Lung (tissue), 12 donors: ENCODE measurements around the gene RAP2B. TPM values are rescaled to one million over a fixed set of nuclear protein-coding genes. Genes with fewer than 3 reads are reported as not detected.

Experiments
- ATAC-seq: fragments of 200-7000 bp; cut with Tn5 transposase; one replicate; pipeline ENCODE4 v1.9.1; 2020; ENCODE audit warnings: moderate number of reproducible peaks; ENCODE audit not compliant: insufficient read depth, low FRiP score
- DNase-seq, 3 donors: peaks; one replicate each; pipeline ENCODE4 v3.0.0-alpha.2; 2013 to 2017
- H3K27ac ChIP-seq, 2 donors: one replicate each; pipeline ENCODE4 v1.5.1; 2013; ENCODE audit warnings: mild to moderate bottlenecking in 2 of 2, moderate library complexity in 2 of 2, control low read depth in 1 of 2, inconsistent platforms in 1 of 2, low read depth in 1 of 2, low read length in 1 of 2
- H3K27me3 ChIP-seq, 3 donors: one replicate each; pipeline ENCODE4 v1.5.1; 2013; ENCODE audit warnings: low read length in 2 of 3; ENCODE audit not compliant: control insufficient read depth in 3 of 3, insufficient read depth in 3 of 3
- H3K36me3 ChIP-seq, 4 donors: one replicate each; pipeline ENCODE4 v1.5.1; 2013; ENCODE audit warnings: low read length in 4 of 4, mild to moderate bottlenecking in 1 of 4, moderate library complexity in 1 of 4; ENCODE audit not compliant: control insufficient read depth in 4 of 4, insufficient read depth in 4 of 4
- H3K4me1 ChIP-seq, 5 donors: one replicate each; pipeline ENCODE4 v1.5.1; 2013; ENCODE audit warnings: low read length in 5 of 5, mild to moderate bottlenecking in 2 of 5, moderate library complexity in 1 of 5; ENCODE audit not compliant: control insufficient read depth in 5 of 5, insufficient read depth in 5 of 5
- H3K4me3 ChIP-seq: one replicate; pipeline ENCODE4 v1.5.1; 2013; ENCODE audit warnings: mild to moderate bottlenecking, control low read depth, moderate library complexity
- H3K9ac ChIP-seq, 2 donors: one replicate each; pipeline ENCODE4 v1.5.1; 2013; ENCODE audit warnings: low read length in 2 of 2, control low read depth in 1 of 2; ENCODE audit not compliant: insufficient read depth in 1 of 2
- H3K9me3 ChIP-seq, 4 donors: one replicate each; pipeline ENCODE4 v1.5.1; 2013; ENCODE audit warnings: low read length in 3 of 4, mild to moderate bottlenecking in 1 of 4, moderate library complexity in 1 of 4; ENCODE audit not compliant: control insufficient read depth in 4 of 4, insufficient read depth in 3 of 4
- CTCF ChIP-seq: IDR thresholded peaks from 2 replicates; pipeline ENCODE4 v1.5.1; 2012; ENCODE audit warnings: mild to moderate bottlenecking; ENCODE audit errors: control extremely low read depth, extremely low read depth
- WGBS, 2 donors: extraction: QIAGEN DNeasy Blood & Tissue Kit; methylation state at CpG; one replicate each; pipeline ENCODE4 v1.1.7; 2013; 5-methylcytosine and 5-hydroxymethylcytosine counted together
- polyA plus RNA-seq, 2 donors: library from polyadenylated mRNA; stranded (reverse); fragments of 200-250 nt; gene quantifications; one replicate each; pipeline ENCODE4 v1.2.1, GENCODE V29; 2013
- total RNA-seq, 2 donors: library from RNA; depleted of rRNA in 1 of 2; stranded (reverse); fragments of >200 nt in 1 of 2; gene quantifications; one replicate each; pipeline ENCODE4 v1.2.1, GENCODE V29; 2014 to 2021
- donor health status: control.
- donor health status: control.
- donor health status: Bipolar disorder and iron deficiency.
- donor health status: healthy.
- donor health status: DM: yes; HTN: yes; CAD: no.

Gene RAP2B
- total and polyA plus RNA-seq, 4 donors = 7.4 to 23.8 (median 15.7) TPM

- H3K4me1 ChIP-seq = peaks cover 0 to 10% (median 5%) of the 10 kb centered on the region in 5 donors
- no peak for TF ChIP-seq CTCF
- H3K4me3 ChIP-seq = peak overlapping the region; percentile 65
- H3K27ac ChIP-seq = peak overlapping the region; percentile 87 to 96
- H3K27me3 ChIP-seq = no peaks in the 10 kb centered on the region
- ATAC-seq = peak; percentile 83
- peaks cover 0 to 16% (median 4%) of the 10 kb centered on the region in 4 donors for H3K36me3 ChIP-seq
- peak overlapping the region in 1 of 2 donors; percentile 91 for H3K9ac ChIP-seq
- no peaks in the 10 kb centered on the region for H3K9me3 ChIP-seq
- 0% methylated on average over 27 of the region's 27 CpGs for WGBS, 2 donors
- peak; percentile 99 to 100 (median 100) for DNase-seq
Observed at GRCh38 chr3:153161138-153161713, 800 bp upstream of the RAP2B start.

GRCh38 chr3:153162513-153163392 is 727 bp downstream of the RAP2B start:
- H3K27me3 ChIP-seq = no peaks in the 10 kb centered on the region
- peaks cover 0 to 16% (median 4%) of the 10 kb centered on the region in 4 donors for H3K36me3 ChIP-seq
- no peak for TF ChIP-seq CTCF
- peak; percentile 0 for ATAC-seq
- DNase-seq = peak; percentile 49 to 65 (median 62)
- peak overlapping the region; percentile 77 to 93 for H3K9ac ChIP-seq
- H3K4me1 ChIP-seq = peaks cover 0 to 22% (median 5%) of the 10 kb centered on the region in 5 donors
- WGBS, 2 donors = 0 to 1% methylated on average over 86 of the region's 86 CpGs
- H3K9me3 ChIP-seq = no peaks in the 10 kb centered on the region
- H3K27ac ChIP-seq = peak overlapping the region; percentile 86 to 99
- peak overlapping the region; percentile 94 for H3K4me3 ChIP-seq

- H3K27me3 ChIP-seq = no peaks in the 10 kb centered on the region
- WGBS, 2 donors = 0 to 1% methylated on average over 9 of the region's 9 CpGs
- TF ChIP-seq CTCF = no peak
- peaks cover 0 to 22% (median 5%) of the 10 kb centered on the region in 5 donors for H3K4me1 ChIP-seq
- peak overlapping the region; percentile 77 to 93 for H3K9ac ChIP-seq
- DNase-seq (peak in 2 of 3 donors; percentile 72 to 77), ATAC-seq (no peak)
- H3K9me3 ChIP-seq = no peaks in the 10 kb centered on the region
- H3K4me3 ChIP-seq = peak overlapping the region; percentile 94
- peaks cover 0 to 16% (median 4%) of the 10 kb centered on the region in 4 donors for H3K36me3 ChIP-seq
- H3K27ac ChIP-seq = peak overlapping the region; percentile 25 to 99
Observed at GRCh38 chr3:153163393-153163724, 1.3 kb downstream of the RAP2B start.
